Measurements from ENCODE around the gene AHNAK2.

The AHNAK2 gene

DNA sequence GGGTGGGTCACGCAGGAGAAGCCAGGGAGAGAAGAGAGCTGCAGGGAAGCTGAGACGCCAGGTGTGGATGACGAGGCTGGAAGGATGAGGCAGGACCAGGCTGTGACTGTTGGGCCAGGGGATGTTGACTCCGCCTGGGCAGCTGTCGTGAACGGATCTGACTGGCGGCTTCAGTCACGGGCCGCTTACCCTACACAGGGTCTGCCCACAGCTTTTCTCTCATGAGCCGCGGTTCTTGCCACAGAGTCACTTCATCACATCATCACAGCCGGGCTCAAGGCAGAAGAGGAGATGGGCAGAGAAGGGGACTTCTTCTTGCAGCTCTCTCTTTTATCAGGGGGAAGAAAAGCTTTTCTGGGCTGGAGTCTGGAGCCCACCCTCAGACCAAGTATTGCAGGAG is 15.1 kb upstream of the AHNAK2 start:
- no peaks in the 10 kb centered on the region; the same call in none of the 2 replicates for H3K36me3 ChIP-seq
- no peak for TF ChIP-seq CTCF (IDR thresholded peaks at IDR 0.05; ENCODE audit: low read depth, low read length)
- no peaks in the 10 kb centered on the region for H3K27me3 ChIP-seq
- no peaks in the 10 kb centered on the region for H3K4me1 ChIP-seq
- DNase-seq, result no peak
- H3K4me3 ChIP-seq (ENCODE audit: low read depth, low read length), result no peak overlapping the region
- H3K9me3 ChIP-seq, result no peaks in the 10 kb centered on the region

- Histone ChIP-seq H3K4me3 (ENCODE audit: low read depth, low read length) (no peak overlapping the region), H3K36me3 (no peaks in the 10 kb centered on the region; the same call in none of the 2 replicates), H3K4me1 (no peaks in the 10 kb centered on the region), H3K27me3 (no peaks in the 10 kb centered on the region), H3K9me3 (no peaks in the 10 kb centered on the region)
- TF ChIP-seq CTCF (IDR thresholded peaks at IDR 0.05; ENCODE audit: low read depth, low read length), result no peak
- no peak for DNase-seq
Measured at GRCh38 chr14:104992501-104992900, 14.3 kb upstream of the AHNAK2 start.

DNA sequence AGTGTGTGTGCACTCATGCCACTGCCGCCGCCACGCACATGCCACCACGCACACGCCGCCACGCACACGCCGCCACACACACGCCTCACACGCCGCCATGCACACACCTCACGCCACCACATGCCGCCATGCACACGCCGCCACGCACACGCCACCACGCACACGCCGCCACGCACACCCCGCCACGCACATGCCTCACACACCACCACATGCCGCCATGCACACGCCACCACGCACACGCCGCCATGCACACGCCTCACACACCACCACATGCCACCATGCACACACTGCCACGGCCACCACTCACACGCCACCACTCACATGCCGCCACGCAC is 13.7 kb upstream of the AHNAK2 start:
- TF ChIP-seq CTCF (IDR thresholded peaks at IDR 0.05; ENCODE audit: low read depth, low read length), result no peak
- no peaks in the 10 kb centered on the region; the same call in none of the 2 replicates for H3K36me3 ChIP-seq

GRCh38 chr14:104989951-104990303 is 11.8 kb upstream of the AHNAK2 start:
- Histone ChIP-seq H3K9me3 (no peaks in the 10 kb centered on the region), H3K27me3 (no peaks in the 10 kb centered on the region), H3K36me3 (no peaks in the 10 kb centered on the region; the same call in none of the 2 replicates), H3K4me3 (ENCODE audit: low read depth, low read length) (no peak overlapping the region), H3K4me1 (no peaks in the 10 kb centered on the region; the same call in 1 of the 2 replicates)
- DNase-seq, result no peak
- no peak for TF ChIP-seq CTCF (IDR thresholded peaks at IDR 0.05; ENCODE audit: low read depth, low read length)

More for the DNA sequence above, 13.7 kb upstream of the AHNAK2 start:
- no peak for DNase-seq
- no peaks in the 10 kb centered on the region for H3K4me1 ChIP-seq
- H3K4me3 ChIP-seq (ENCODE audit: low read depth, low read length), result no peak overlapping the region
- H3K9me3 ChIP-seq, result no peaks in the 10 kb centered on the region
- no peaks in the 10 kb centered on the region for H3K27me3 ChIP-seq

- no peaks in the 10 kb centered on the region; the same call in 1 of the 2 replicates for H3K4me1 ChIP-seq
- no peak overlapping the region for H3K4me3 ChIP-seq (ENCODE audit: low read depth, low read length)
- DNase-seq, result no peak
- no peaks in the 10 kb centered on the region for H3K9me3 ChIP-seq
- H3K27me3 ChIP-seq, result no peaks in the 10 kb centered on the region
- TF ChIP-seq CTCF (IDR thresholded peaks at IDR 0.05; ENCODE audit: low read depth, low read length), result no peak
- no peaks in the 10 kb centered on the region; the same call in none of the 2 replicates for H3K36me3 ChIP-seq
Measured at GRCh38 chr14:104989236-104989950, 11.2 kb upstream of the AHNAK2 start.

DNA sequence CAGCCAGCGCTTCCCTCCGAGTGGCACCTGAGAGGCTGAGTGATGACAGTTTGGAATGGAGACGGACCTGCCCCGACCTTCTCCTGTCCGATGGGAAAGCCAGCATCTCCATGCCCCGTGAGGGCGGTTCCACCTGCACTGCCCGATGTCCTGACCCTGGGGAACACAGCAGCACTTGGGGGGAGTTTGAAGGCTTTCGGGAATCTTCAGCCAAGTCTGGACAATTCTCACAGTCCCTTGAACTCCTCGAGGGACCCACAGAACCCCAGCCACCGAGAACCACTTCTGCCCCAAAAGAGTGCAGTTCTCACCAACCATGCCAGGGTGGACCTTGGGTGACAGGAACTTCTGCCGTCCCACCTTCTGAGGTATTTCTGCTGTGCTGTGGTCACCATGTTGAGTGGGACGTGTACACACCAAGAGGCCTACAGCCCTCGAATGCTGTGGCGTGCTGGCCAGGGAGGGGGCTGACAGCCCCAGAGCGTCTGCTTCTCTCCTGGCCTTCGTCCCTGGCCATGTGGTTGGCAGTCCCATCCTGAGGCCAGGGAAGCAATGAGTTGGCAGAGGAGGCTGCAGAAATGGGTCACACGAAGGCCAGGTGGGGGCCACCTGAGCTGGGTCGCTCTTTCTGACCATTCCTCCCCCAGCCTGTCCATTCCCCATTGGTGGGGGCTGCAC is 8.5 kb upstream of the AHNAK2 start:
- H3K4me3 ChIP-seq (ENCODE audit: low read depth, low read length), result peak overlapping the region; percentile 81
- TF ChIP-seq CTCF (IDR thresholded peaks at IDR 0.05; ENCODE audit: low read depth, low read length), result no peak

More for the DNA sequence above, 8.5 kb upstream of the AHNAK2 start:
- Histone ChIP-seq H3K4me1 (no peaks in the 10 kb centered on the region; the same call in 1 of the 2 replicates), H3K36me3 (no peaks in the 10 kb centered on the region), H3K9me3 (no peaks in the 10 kb centered on the region), H3K27me3 (no peaks in the 10 kb centered on the region)
- no peak for DNase-seq
